Progenitor cell of endocrine pancreas (in vitro differentiated cells): ENCODE measurements around the gene IFNA6. TPM values are rescaled to one million over a fixed set of nuclear protein-coding genes. Genes with fewer than 3 reads are reported as not detected.

Source experiments
- DNase-seq: peaks from one replicate; pipeline ENCODE4 v3.0.0; 2021; ENCODE audit warnings: low spot score; ENCODE audit not compliant: unreplicated experiment
- H3K27ac Mint-ChIP-seq: 2 replicates; pipeline ENCODE4 v1.8.0; 2021; ENCODE audit warnings: mild to moderate bottlenecking, moderate library complexity, mixed read lengths
- H3K27me3 Mint-ChIP-seq: 2 replicates; pipeline ENCODE4 v1.8.0; 2021; ENCODE audit warnings: mixed read lengths
- H3K36me3 Mint-ChIP-seq: 2 replicates; pipeline ENCODE4 v1.8.0; 2022; ENCODE audit warnings: mixed read lengths; ENCODE audit not compliant: insufficient read depth
- H3K4me1 Mint-ChIP-seq: 2 replicates; pipeline ENCODE4 v1.8.0; 2021; ENCODE audit warnings: low read depth, mixed read lengths
- H3K4me3 Mint-ChIP-seq: 2 replicates; pipeline ENCODE4 v1.8.0; 2021; ENCODE audit warnings: low read depth, mild to moderate bottlenecking, moderate library complexity, mixed read lengths
- H3K9me3 Mint-ChIP-seq: 2 replicates; pipeline ENCODE4 v1.8.0; 2021; ENCODE audit warnings: low read depth, mixed read lengths
- CTCF ChIP-seq: fragments of 200-600 bp; sonication (generic); IDR thresholded peaks from one replicate; pipeline ENCODE4 v1.5.0; 2021; ENCODE audit warnings: antibody characterized with exemption, mild to moderate bottlenecking; ENCODE audit not compliant: unreplicated experiment
- total RNA-seq: library from RNA; stranded (reverse); gene quantifications from 2 replicates; pipeline ENCODE4 v1.2.1, GENCODE V29; 2021

The IFNA6 gene
- total RNA-seq, 1 donor from 2014 or later, result not detected

- Mint-ChIP-seq H3K4me3 (no peak overlapping the region), H3K27me3 (no peaks in the 10 kb centered on the region), H3K27ac (no peak overlapping the region), H3K4me1 (peaks cover 6% of the 10 kb centered on the region), H3K9me3 (no peaks in the 10 kb centered on the region), H3K36me3 (no peaks in the 10 kb centered on the region)
- no peak for DNase-seq
- TF ChIP-seq CTCF, result no peak
These were observed 11.6 kb upstream of the IFNA6 start for GRCh38 chr9:21362287-21362686.

GRCh38 chr9:21357479-21358460 lies 7.1 kb upstream of the IFNA6 start:
- Mint-ChIP-seq H3K4me1 (peaks cover 5% of the 10 kb centered on the region), H3K4me3 (no peak overlapping the region), H3K27me3 (no peaks in the 10 kb centered on the region), H3K36me3 (peaks cover 3% of the 10 kb centered on the region), H3K27ac (no peak overlapping the region), H3K9me3 (peaks cover 14% of the 10 kb centered on the region)
- DNase-seq, result no peak
- TF ChIP-seq CTCF, result no peak

- no peaks in the 10 kb centered on the region for H3K36me3 Mint-ChIP-seq
- peaks cover 17% of the 10 kb centered on the region for H3K9me3 Mint-ChIP-seq
- DNase-seq, result no peak
- TF ChIP-seq CTCF, result no peak
- H3K4me1 Mint-ChIP-seq, result peaks cover 3% of the 10 kb centered on the region
- no peaks in the 10 kb centered on the region for H3K27me3 Mint-ChIP-seq
- H3K27ac Mint-ChIP-seq, result no peak overlapping the region
- no peak overlapping the region for H3K4me3 Mint-ChIP-seq
These were observed 2.2 kb downstream of the IFNA6 start for GRCh38 chr9:21348430-21348970.

- Mint-ChIP-seq H3K4me1 (peaks cover 3% of the 10 kb centered on the region), H3K27me3 (peaks cover 3% of the 10 kb centered on the region)
These were observed 10.0 kb downstream of the IFNA6 start for GRCh38 chr9:21340735-21341134.

More at GRCh38 chr9:21340735-21341134, 10.0 kb downstream of the IFNA6 start:
- no peak for DNase-seq
- H3K36me3 Mint-ChIP-seq, result no peaks in the 10 kb centered on the region
- no peak overlapping the region for H3K4me3 Mint-ChIP-seq
- no peak overlapping the region for H3K27ac Mint-ChIP-seq
- H3K9me3 Mint-ChIP-seq, result peaks cover 15% of the 10 kb centered on the region
- TF ChIP-seq CTCF, result no peak
